NCI-H128 (cell line): ENCODE results near the gene RAB7A.
"Not testable (repeated sequence)": the region's sequence is repeated elsewhere in the genome, so short reads cannot be mapped to it uniquely, and the experiment has no call there.

ENCODE experiments used
- DNase-seq: peaks from one replicate; lab custom pipeline; 2025; ENCODE audit not compliant: unreplicated experiment; lab: John Stamatoyannopoulos, UW

Gene RAB7A

GRCh38 chr3:128815318-128816064 lies 89.5 kb downstream of the RAB7A start:
- no peak for DNase-seq

DNA sequence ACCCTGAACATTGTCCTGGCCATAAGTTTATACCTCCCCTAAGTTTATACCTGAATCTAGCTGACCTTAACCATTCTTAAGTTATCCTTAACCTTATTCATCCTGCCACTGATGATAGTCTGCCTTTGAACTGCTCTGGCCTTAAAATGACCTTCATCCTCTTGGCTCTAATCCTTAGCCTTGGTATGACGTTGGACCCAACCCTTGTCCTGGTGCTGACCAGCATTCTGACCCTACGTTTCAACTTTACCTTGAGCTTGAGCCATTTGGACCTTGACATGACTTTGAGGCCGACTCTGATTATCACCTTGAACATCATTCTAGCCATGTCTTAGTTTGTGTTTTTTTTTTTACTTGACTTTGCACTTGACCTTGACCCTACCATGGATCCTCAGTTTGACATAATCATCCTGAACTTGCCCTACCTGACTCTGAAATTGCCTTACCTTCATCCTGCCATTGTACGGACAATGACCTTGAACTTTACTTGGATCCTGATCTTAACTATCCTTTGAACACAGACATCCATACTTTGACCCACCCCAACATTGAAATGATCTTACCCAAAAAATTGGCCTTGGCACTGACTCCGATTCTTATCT lies 92.3 kb downstream of the RAB7A start:
- no peak for DNase-seq

DNA sequence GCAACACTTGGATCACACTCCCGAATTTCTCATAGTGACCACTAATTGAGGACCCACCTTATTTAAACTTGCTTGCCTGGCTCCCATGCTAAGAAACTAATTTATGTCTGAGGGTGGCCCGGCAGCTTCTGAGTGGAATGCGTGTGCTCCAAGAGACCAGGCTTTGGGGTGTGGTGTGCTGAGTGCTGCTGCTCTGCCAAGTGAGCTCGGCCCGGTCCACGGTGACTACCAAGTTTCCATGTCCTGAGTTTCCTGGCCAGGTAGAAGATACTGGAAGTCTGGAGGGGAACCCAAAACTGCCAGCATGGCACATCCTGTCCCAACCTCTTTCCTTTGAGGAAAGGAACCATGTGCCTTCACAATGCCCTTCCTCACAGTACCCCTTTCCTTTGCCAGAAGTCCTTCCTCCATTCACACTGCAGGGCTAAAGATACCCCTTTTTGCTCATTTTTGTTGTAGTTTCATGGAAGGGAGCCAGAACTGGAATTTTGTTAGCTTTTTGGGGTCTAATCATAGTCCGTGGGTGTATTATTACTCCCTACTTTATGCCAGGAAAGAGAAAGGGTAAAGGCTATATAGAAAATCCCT lies 94.4 kb downstream of the RAB7A start:
- DNase-seq, result no peak

DNA sequence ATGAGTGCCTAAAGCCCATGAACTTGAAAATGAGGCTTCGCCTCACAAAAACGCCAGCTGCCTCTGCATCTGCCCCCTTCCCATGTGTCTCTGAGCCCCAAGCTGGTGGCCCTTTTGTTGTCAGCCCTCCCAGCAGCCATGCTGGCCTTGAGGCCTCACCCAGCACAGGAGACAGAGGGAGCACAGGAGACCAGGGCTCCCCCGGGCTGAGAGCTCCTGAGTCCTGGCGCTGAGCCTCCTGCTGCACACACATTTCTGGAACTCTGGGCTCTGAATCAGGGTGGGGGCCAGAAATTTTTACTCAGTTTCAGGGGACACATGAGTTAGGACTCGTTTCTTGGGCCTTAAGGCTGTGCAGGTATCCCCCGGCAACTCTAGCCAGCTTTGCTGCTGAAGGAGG lies 97.0 kb downstream of the RAB7A start:
- no peak for DNase-seq

GRCh38 chr3:128823631-128824030 lies 97.6 kb downstream of the RAB7A start:
- DNase-seq, result no peak

DNA sequence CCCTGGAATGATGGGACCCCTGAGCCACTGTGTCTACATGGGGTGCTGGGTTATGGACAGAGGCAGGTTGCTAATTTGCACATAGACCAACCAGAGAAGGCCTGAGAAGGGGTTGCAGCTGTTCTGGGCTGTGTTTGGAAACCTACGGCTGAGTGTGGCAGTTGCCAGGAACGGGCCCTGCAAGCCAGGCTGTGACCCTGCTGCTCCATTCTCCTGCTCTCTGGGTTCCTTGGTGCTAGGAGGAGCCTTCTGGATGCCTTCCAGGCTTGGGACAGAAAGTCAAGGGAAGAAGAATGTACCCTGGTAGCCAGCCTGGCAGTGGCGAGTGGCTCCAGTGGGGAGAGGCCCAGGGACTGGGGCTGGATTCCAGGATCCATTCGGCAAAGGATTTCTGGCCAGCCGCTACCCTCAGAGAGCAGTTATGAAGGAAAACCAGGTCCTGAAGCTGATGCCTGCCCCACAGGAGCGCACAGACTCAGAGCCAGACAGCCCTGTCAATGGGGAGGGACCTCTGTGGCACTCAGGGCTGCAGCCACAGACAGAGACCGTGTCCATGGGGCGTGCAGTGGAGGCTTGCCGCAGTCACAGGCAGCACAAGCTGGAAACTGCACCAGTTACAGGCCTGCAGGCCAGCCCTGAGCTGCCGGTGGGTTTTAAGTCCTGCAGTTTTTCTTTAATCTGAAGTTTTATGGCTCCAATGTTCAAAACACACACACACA lies 98.3 kb downstream of the RAB7A start:
- DNase-seq, result no peak

- no peak for DNase-seq
Observed at GRCh38 chr3:128825117-128825725, 99.2 kb downstream of the RAB7A start.

DNA sequence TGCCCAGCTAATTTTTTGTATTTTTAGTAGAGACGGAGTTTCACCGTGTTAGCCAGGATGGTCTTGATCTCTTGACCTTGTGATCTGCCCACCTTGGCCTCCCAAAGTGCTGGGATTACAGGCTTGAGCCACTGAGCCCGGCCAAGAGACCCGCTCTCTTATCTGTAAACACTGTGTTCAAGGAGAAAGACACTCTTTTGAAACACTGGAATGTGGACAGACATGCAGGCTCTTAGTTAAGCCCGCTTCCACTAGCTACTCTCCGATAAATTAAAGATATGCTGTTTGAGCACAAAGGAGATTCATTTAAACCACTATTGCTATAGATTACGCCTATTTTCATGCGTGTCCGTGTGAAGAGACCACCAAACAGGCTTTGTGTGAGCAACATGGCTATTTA lies 103.1 kb downstream of the RAB7A start:
- not testable (repeated sequence) for DNase-seq

GRCh38 chr3:128829925-128830625 lies 104.1 kb downstream of the RAB7A start:
- not testable (repeated sequence) for DNase-seq

DNA sequence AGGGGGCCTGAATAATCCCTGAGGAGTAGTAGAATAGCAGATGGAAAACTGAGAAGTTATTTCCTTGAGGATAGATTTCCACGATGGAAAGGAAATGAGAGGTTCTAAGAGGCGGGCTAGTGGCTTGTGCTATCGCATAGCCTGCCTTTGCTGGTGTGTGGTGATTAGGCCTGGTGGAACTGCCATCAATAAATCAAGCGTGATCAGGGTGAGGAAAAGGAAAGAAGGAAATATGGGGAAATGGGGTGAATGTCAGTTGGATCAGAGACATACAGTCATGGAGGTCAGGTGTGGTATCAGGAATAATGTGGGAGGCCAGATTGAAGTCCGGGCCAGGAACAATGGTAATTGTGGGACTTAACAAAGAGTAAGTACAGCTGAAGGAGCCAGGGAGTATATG lies 104.8 kb downstream of the RAB7A start:
- DNase-seq, result not testable (repeated sequence)

GRCh38 chr3:128832979-128833378 lies 107.0 kb downstream of the RAB7A start:
- not testable (repeated sequence) for DNase-seq

- no peak for DNase-seq
Observed at GRCh38 chr3:128835096-128835495, 109.1 kb downstream of the RAB7A start.

GRCh38 chr3:128841926-128842920 lies 116.2 kb downstream of the RAB7A start:
- no peak for DNase-seq

- DNase-seq, result no peak
Observed at GRCh38 chr3:128844502-128844901, 118.5 kb downstream of the RAB7A start.

DNA sequence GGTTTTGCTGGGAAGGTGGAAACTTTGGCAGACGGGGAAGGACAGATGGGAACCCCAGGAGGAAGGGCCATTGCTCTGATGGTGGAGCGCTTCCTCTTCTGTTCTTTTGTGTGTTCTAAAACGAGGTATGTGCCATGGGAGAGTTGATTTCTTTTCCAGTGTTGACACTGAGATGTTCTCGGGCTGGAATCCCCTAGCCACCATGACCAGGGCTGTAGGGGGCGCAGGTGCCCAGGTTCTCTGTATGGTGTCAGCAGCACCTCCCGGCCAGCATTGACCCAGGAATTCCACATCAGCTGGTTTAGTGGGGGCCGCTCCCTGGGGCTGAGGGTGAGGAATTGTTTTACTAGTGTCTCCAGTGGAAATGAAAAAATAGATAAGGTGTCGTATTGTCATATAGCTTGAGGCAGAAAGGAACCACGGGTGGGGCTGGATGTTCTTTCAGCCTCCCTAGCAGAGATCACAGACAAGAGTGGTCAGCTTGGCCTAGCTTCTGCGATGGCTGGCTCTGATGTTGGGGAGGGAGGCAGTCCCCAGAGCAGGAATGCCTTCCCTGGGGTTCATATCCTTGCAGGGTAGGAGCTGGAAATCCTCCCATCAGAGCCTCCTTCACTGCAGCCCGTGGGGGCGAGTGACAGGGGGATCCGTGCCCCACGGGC lies 119.3 kb downstream of the RAB7A start:
- DNase-seq, result no peak

DNA sequence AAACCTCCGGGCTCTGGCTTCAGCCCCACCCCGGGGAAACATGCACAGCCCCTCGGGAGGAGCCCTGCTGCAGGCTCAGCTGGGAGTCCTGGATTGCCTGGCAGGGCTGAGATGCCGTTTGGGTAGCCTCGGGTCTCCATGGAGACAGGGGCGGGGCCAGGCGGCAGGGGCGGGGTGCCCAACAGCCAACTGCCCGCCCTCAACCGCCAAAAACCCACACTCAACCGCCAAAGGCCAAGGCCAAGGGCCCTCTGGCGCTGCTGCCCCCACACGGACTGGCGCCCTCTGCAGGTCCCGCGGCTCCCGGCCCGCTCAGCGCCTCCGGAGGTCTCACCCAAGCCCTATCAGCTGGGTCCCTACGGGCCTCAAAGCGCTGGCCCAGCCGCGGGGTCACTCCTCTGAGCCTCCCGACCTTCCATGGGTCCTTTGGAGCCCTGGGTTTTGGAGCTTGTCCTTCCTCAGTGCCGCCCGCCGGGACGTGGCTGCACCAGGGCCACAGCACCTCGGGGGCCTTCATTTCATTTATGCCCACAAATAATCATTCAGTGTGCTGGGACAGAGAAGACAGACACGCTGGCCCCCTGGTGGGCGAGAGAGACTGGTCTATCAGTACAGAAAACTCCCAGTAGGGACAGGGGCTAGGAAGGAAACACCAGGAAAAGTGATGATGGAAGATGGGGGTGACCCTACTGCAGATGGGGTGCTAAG lies 119.9 kb downstream of the RAB7A start:
- DNase-seq, result peak; percentile 7

DNA sequence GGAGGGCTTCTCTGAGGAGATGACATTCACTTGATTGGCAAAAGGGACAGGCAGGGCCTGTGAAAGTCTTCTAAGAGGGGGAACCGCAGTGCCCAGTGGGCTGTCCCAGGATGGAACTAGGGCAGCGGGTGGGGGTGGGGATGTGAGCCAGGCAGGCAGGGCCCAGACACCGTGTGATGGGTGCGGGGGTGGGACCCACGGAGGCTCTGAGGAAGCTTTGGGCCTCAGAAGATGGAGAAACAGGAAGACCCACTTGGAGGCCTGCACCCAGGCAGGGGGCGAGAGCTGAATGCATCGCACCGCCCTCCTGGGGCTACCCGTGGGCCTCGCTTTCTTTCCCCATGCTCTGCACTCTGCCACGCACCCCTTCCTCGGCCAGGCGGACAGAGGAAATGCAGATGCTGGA lies 120.5 kb downstream of the RAB7A start:
- no peak for DNase-seq

DNA sequence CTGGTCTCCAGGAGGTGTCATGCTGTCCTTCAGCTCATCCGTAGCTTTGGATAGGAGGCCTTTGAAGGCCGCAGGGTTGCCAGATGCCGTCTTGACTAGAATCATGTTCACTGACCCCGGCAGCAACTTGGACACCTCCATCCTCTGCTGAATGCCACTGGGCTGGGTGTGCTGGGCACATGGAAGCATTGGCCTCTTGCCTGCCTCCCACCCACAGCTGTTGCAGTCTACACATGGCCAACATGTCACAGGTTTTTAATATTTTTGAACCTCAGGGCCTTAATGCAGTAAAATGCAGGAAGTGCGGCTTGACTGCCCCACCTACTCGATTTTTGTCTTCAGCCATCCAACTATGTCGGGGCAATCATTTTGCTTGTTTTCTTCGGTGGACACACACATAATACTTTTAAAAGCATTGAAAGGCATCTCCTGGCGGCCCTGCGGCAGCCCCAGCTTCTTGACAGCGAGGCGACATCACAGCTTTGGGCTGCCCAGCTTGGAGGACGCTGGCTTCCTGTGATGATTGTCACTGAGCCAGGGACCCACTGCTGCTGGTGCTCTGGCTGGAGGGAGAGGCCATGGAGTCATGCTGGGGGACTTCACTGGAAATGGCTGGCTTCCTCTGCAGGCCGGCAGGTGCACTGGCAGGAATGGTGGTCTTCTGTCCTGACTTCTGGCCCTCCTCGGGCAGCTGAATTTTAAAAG lies 121.8 kb downstream of the RAB7A start:
- no peak for DNase-seq
